AG04450 (cell line): ENCODE measurements around the gene MED1. TPM values are rescaled to one million over a fixed set of nuclear protein-coding genes. Genes with fewer than 3 reads are reported as not detected.

Experiments used
- CTCF ChIA-PET: fragments of 300-600, 350-600 bp; formaldehyde crosslinking; extraction: SDS; loops from one replicate; lab custom pipeline; 2022; ENCODE audit warnings: antibody characterized with exemption, inconsistent platforms; lab: Charles Lee
- POLR2A ChIA-PET: fragments of 350-600 bp; formaldehyde crosslinking; extraction: SDS; loops from one replicate; lab custom pipeline; 2021; ENCODE audit warnings: antibody characterized with exemption, inconsistent platforms; lab: Yijun Ruan, JAX
- DNase-seq: peaks from one replicate; pipeline ENCODE4 v3.0.0-alpha.2; 2011; ENCODE audit warnings: low read depth, low spot score
- H3K27ac ChIP-seq: one replicate; pipeline ENCODE4 v1.5.1; 2012; ENCODE audit warnings: low read depth, low read length, control low read depth
- H3K27me3 ChIP-seq: one replicate; pipeline ENCODE4 v1.6.0; 2012; ENCODE audit warnings: low read length; ENCODE audit not compliant: control insufficient read depth, insufficient read depth
- H3K4me3 ChIP-seq: 2 replicates; pipeline ENCODE4 v1.5.1; 2011; ENCODE audit warnings: mild to moderate bottlenecking, low read depth, low read length, control low read depth
- H3K9me3 ChIP-seq: 2 replicates; pipeline ENCODE4 v1.5.1; 2012; ENCODE audit warnings: low read length; ENCODE audit not compliant: control insufficient read depth, insufficient read depth
- CTCF ChIP-seq: IDR thresholded peaks from 2 replicates; pipeline ENCODE4 v1.5.1; 2011; ENCODE audit warnings: low read depth, low read length, control low read depth, inconsistent platforms
- polyA plus RNA-seq: library from polyadenylated mRNA; depleted of rRNA; stranded (reverse); fragments of >200 nt; gene quantifications from 2 replicates; pipeline ENCODE4 v1.2.3, GENCODE V29; 2011

MED1 gene
- polyA plus RNA-seq, 1 experiment: 43.9 TPM

- TF ChIP-seq CTCF: no peak
- no peak for DNase-seq
- Histone ChIP-seq H3K9me3 (no peaks in the 10 kb centered on the region), H3K27me3 (no peaks in the 10 kb centered on the region), H3K4me3 (no peak overlapping the region), H3K27ac (no peak overlapping the region)
- POLR2A ChIA-PET: no interaction called here
- CTCF ChIA-PET: interaction anchor here (1.4 kb wide), 1 partner anchor 145 kb away, joined by 3 read pairs; no protein-coding TSS in a partner anchor
These were observed 34.9 kb downstream of the MED1 start for GRCh38 chr17:39416141-39416540.

- ChIA-PET CTCF (interaction anchor here (1.5 kb wide), 1 partner anchor 140 kb away, joined by 4 read pairs; no protein-coding TSS in a partner anchor), POLR2A (no interaction called here)
- no peak for TF ChIP-seq CTCF
- Histone ChIP-seq H3K9me3 (no peaks in the 10 kb centered on the region), H3K4me3 (no peak overlapping the region), H3K27ac (no peak overlapping the region), H3K27me3 (no peaks in the 10 kb centered on the region)
- no peak for DNase-seq
These were observed 40.8 kb downstream of the MED1 start for GRCh38 chr17:39410279-39410678.

- H3K4me3 ChIP-seq: no peak overlapping the region
- H3K27ac ChIP-seq: peak overlapping the region; percentile 2
- no peak for TF ChIP-seq CTCF
- ChIA-PET CTCF (no interaction called here), POLR2A (no interaction called here)
- no peaks in the 10 kb centered on the region for H3K9me3 ChIP-seq
- no peaks in the 10 kb centered on the region for H3K27me3 ChIP-seq
- DNase-seq: no peak
These were observed 42.7 kb downstream of the MED1 start for GRCh38 chr17:39408360-39408759.

- Histone ChIP-seq H3K27ac (no peak overlapping the region), H3K4me3 (no peak overlapping the region), H3K27me3 (no peaks in the 10 kb centered on the region), H3K9me3 (no peaks in the 10 kb centered on the region; the same call in 1 of the 2 replicates)
- no peak for DNase-seq
- POLR2A ChIA-PET: no interaction called here
- CTCF ChIA-PET: interaction anchor here (0.6 to 0.7 kb wide), 2 partner anchors 31 to 1794 kb away, joined by 4 to 5 read pairs; no protein-coding TSS in a partner anchor
- TF ChIP-seq CTCF: no peak
These were observed 44.1 kb downstream of the MED1 start for GRCh38 chr17:39406951-39407350.

- no peak for DNase-seq
- POLR2A ChIA-PET: no interaction called here
- H3K27ac ChIP-seq: peak overlapping the region; percentile 77
These were observed 45.6 kb downstream of the MED1 start for GRCh38 chr17:39405436-39405835.

More at GRCh38 chr17:39405436-39405835, 45.6 kb downstream of the MED1 start:
- H3K9me3 ChIP-seq: no peaks in the 10 kb centered on the region; the same call in 1 of the 2 replicates
- no peak for TF ChIP-seq CTCF
- H3K4me3 ChIP-seq: no peak overlapping the region
- H3K27me3 ChIP-seq: no peaks in the 10 kb centered on the region
- CTCF ChIA-PET: interaction anchor here (0.7 to 1.0 kb wide), 2 partner anchors 77 to 135 kb away, joined by 3 to 8 read pairs; no protein-coding TSS in a partner anchor
